HEK293T (cell line): ENCODE measurements around the gene OR2W1.

Experiments
- NFRKB ChIP-seq: fragments of 450-650 bp; IDR thresholded peaks from 2 replicates; pipeline ENCODE4 v1.6.1; 2016; ENCODE audit warnings: mild to moderate bottlenecking, moderate library complexity
- TARDBP ChIP-seq: fragments of 450-650 bp; IDR thresholded peaks from 2 replicates; pipeline ENCODE4 v1.6.1; 2016

DNA sequence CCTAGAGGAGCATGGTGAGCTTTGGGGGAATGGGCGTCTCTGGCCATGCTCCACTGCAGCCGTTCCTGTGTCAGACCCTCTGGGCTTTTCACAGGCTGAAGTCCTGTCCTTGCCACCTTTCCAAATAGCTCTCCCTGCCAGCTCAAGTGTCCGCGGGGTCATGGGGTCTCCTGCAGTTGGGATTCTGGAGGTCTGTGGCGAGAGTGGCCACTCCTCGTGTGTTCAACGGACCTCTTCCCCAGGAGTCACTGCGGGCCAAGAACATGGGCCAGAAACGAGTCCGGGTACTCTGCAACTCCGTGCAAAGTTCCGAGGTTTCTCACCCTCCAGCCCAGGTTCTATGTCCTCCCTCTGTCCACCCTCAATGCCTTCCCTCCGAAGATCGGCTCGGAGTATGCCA, 37.5 kb upstream of the OR2W1 start:
- TF ChIP-seq TARDBP (no peak), NFRKB (no peak)
